SIG-M5 treated with dmso at 0.1 percent for 504 hours (cell line): ENCODE data around the gene PRKCB.

Source experiments
- DNase-seq: peaks from one replicate; lab custom pipeline; 2025; ENCODE audit not compliant: unreplicated experiment; lab: John Stamatoyannopoulos, UW

Gene PRKCB

DNA sequence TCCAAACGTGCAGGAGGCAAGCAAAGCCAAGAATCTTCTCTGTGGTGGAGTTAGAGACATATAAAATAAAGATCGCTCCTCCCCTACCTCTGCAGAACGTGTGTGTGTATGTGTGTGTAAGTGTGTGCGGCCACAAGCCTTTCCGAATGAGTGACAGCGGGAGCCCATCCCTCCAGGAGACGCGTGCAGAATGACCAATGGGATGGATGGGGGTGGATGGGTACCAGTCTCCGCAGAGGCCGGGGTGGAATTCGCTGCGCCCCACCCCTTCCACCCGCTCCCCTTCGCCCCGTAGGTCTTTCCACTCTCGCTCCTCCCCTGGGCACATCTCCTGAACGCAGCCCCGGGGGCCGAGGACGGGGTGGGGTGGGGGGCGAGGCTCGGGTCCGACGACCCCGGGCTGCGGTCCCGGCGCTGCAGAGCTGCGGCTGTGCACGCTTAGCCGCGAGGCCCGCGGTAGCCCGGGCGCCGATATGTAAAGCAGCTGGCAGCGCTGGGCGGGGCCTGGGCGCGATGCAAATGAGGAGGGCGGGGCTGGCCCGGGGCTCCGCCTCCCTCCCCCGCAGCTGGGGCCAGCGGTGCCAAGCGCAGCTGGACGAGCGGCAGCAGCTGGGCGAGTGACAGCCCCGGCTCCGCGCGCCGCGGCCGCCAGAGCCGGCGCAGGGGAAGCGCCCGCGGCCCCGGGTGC is at the start of gene PRKCB:
Gene PRKCB, plus strand, starts transcription at position 594 of the 688 bp plus-strand sequence.
- DNase-seq = peak; percentile 73

DNA sequence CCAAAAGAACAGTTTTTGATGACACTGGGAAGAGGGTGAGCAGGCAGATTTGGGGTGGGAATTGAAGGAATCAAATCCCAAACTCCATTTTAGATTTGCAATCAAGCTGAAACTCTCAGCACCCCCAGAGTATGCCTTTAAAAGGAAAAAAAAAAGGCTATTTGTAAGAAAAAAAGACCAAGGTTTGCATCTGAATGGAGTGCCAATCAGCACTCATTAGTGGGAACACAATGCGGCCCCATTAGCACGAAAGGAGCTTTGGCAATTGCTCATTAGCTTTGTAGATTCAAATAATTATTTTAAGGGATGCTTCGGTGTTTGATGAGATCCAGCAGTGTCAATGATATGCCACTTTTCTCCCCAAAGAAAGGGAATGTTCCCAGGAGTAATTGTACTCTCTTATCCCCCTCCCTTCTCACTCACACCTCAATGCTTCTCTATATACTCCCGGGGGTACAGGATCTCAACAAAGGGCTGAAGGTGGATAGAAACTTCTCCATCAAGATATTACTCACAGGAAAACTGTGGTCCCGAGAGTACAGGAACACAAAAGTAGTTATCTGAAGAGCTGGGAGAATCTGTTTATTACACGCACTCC is 48.7 kb upstream of the PRKCB start:
- no peak for DNase-seq

DNA sequence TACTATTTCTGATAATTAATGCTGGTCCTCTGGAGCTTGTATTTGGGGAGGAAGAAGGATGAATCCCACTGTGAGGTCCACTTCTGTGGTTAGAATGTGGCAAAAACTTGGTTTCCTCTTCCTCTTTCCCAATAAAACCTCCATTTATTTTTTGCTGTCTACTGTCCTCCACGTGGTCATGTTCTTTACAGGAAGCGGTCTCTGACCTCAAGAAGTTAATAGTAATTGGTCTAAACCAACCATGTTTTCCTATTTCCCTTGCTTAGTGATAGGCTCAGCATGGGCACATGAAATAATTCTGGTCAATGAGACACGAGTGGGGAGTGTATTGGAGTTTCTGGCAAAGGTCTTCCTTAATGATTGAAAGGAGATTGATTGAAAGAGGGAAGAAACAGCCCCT is 47.1 kb upstream of the PRKCB start:
- DNase-seq = peak; percentile 83

DNA sequence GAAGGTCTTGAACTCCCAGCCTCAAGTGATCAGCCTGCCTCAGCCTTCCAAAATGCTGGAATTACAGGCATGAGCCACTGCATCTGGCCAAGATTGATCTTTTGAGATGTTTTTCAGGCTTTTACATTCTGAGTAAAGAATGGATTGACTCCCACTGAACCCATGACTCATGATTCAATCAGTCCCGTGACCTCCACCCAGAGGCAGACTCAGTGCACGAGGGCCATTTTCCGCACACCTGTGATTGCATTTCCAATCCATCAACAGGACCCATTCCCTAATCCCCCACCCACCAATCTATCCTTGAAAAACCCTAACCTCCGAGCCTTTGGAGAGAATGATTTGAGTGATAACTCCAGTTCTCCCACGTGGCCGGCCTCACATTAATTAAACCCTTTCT is 40.4 kb upstream of the PRKCB start:
- DNase-seq = no peak

DNA sequence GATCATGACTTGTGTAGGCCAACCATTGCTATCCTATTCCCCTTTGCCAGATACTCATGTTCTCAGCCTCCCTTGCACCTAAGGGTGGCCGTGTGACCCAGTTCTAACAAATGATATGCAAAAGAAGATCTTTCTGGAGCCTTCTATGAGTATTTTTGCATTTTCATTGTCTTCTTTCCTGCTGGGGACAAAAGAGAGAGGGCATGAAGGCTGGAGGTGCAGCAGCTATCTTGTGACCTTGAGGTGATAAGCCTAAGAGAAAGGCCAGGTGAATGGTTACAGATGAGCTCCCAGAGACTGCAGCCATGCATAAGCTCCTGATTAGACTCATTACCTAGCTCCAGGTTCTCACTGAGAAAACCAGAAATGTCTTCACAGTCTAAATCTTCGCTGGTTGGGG is 38.8 kb upstream of the PRKCB start:
- DNase-seq = no peak

DNA sequence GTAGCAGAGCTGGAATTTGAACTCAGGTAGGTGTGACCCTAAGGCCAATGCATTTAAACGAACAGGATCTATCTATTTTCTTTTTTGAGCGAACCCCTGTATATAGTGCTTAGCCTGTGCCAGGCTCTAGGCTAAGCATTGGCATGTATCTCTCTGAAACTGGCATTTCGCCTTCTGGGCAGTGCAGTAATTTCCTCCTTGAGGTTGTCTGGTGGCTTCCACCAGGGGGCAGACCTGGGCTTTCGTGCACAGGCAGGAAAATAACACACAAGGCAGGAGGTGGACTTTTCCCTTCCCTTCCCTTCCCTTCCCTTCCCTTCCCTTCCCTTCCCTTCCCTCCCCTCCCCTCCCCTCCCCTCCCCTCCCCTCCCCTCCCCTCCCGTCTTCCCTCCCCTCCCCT is 34.4 kb upstream of the PRKCB start:
- peak; percentile 68 for DNase-seq

DNA sequence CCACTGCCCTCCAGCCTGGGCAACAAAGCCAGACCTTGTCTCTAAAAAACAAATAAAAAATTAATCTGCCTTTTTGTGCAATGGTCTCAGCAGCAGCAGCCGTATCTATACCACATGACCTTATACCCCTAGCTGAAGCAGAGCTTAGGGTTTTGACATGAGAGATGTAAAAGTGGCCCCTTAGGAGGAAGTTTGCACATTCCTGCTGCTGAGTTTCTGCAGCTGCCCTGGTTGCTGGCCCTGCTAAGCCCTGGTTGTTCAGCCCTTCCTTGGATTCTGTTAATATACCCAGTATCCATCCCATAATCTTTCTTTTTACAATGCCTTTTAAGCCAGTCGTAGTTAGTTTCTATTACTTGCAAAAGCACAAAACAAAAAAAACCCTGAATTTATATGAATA is 33.0 kb upstream of the PRKCB start:
- DNase-seq = peak; percentile 37

DNA sequence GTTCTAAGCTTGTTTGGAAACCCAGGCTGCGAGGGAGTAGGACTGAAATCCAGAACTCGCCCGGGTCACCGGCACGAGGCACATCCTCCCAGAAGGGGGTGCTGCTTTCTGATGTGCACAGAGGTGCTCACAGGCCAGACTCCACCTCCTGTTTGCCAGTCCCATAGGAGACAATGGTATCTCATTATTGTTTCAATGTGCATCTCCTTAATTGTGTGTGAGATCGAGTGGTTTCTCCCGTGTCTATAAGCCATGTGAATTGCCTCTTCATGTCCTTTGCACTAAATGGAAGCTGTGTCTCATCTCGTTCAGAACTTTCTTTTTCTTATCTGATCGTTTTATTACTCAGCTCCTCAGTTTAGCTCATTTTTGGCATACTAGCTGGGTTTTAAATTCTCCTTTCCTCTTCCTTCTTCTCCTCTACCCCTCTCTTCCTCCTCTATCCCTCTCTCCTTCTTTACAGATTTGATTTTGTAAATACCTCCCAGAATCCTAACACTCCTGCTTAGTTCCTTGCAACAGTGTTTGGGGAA is 32.1 kb upstream of the PRKCB start:
- DNase-seq = peak; percentile 50

DNA sequence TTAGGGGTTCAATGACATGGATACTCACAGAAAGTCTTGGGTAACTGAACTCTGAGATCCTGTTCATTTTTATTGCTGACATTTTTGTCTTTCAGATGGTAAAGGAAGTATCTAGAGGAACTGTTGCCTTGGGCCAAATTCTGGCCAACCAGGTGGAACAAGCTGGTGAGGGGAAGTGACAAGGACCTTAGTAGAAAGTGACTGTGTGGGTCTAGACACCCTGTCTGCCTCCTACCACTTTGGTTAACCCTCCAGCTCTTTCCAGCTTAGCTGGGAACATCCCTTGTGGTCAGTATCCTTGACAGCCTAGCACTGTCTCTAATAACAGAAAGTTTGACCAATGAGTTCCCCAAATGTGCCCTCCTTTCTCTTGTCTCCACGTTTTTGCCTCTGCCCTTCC is 28.8 kb upstream of the PRKCB start:
- DNase-seq = no peak

DNA sequence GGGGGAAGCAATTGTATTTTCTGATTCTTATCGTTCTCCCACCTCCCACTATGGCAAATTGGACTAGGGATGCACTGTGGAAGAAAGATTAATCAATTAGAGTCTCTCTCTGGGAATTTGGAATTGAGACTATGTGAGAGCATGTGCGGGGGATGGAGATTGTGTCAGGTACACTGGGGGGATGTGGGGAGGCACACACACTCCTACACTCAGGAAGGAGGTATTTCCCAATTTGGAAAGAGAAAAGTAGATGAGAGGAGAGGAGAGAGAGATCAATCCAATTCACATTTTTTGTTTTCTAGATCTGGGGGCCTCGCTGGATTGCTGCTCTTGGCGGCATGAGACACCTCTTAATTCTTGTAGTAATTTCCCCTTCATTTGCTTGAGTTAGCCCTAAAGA is 14.3 kb upstream of the PRKCB start:
- DNase-seq = no peak

DNA sequence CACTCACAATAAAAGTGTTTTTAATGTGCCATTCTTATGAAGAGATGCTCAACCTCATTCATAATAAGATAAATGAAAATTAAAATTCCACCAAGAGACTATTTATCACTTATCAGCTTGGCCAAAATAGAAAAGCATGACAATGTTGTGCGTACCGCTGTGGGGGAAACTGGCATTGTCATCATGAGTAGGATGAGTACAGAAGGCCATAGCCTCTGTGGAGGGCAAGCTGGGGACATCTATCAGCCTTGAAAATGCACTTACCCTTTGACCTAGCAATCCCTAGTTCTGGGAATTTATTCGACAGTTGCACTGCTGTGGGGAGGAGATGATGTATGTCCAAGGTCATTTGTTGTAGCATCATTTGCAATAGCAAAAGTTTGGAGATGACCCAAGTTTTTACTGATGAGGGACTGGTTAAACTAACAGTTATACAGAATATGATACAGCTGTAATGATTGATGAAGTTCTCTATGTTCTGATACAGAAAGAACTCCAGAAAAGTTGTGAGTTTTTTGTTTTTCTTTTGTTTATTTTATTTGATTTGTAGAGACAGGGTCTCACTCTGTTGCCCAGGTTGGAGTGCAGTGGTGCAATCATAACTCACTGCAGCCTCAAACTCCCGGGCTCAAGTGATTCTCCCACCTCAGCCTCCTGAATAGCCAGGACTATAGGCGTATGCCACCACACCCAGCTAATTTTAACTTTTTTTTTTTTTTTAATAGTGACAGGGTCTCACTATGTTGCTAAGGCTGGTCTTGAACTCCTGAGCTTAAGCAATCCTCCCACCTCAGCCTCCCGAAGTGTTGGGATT is 13.7 kb upstream of the PRKCB start:
- no peak for DNase-seq

DNA sequence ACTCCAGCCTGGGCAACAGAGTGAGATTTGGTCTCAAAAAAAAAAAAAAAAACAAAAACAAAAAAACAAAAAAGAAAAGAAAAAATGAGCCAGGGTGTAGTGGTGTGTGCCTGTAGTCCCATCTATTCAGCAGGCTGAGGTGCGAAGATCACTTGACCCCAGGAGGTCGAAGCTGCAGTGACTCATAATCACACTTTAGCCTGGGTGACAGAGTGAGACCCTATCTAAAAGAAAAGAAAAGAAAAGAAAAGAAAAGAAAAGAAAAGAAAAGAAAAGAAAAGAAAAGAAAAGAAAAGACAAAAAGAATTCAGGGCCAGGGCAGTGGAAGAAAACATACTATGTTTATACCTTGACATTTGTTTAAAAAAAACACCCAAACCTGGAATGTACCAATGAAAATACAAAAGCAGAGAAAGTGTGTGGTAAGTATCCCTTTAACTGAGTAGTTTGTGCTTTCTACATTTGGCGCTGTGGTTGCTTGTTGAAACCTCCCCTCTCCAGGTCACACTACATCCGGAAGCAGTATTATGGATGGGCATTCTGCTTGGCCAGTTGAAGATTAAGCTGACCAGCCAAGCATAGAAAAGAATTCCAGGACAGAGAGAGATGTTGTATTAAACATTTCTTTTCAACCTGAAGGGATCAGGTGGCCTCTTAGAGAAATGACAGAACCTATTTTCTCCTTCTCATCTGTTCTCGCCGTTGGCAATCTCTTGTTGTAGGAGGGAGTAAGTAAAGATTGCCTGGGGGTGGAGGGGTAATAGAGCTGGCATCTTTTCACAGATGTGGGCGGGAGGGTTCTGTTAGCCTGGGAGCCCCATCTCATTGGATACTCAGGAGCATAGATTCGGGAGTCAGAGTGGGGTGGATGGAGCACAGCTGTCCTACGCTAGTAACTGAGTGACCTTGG is 12.1 kb upstream of the PRKCB start:
- no peak for DNase-seq

DNA sequence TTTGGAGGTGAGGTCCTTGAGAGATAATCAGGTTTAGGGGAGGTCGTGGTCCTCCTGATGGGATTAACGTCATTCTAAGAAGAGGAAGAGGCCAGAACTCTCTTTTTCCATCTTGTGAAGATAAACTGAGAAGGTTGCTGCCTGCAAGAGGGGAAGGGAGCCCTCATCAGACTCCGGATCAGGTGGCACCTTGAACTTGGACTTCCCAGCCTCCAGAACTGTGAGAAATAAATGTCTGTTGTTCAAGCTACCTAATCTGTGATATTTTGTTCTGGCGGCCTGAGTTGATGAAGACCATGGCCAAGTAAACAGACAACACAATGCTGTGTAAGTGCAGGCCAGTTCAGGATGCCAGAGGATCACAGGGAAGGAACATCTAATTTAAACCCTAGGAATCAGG is 10.9 kb upstream of the PRKCB start:
- DNase-seq = no peak

DNA sequence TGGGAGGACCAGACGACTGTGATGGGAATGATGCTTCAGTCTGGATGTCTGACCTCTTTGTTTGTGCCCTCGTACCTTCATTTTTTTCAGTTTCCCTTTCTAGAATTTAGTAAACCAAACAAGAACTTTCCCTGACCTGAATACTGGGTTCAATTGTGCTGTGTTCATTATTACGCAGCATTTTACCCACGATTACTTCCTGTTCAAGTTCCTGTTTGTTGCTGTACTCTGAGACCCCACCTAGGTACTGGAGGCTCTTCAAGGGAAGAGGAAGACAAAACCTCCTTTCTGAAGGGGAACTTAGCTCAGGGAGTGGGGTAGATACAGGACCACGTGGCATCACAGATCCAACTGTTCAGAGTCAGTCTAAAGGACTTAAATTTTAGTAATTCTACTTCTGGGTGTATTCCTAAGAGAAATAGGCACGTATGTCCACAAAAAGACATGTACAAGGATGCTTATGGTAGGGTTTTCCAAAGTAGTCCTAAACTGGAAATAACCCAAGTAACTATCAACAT is 9.2 kb upstream of the PRKCB start:
- DNase-seq = peak; percentile 95

DNA sequence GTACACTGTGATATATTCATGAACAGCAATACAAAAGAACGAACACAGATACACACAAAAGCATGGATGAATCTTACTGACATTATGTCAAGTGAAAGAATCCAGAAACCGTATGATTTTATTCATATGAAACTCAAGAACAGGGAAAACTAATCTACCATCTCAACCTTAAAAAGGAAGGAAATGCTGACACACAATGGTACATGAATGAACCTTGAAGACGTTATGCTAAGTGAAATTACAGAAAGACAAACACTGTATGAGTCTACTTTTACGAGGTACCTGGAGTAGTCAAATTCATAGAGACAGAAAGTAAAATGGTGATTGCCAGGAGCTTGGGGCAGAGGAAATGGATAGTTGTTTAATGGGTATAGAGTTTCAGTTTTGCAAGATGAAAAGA is 8.7 kb upstream of the PRKCB start:
- DNase-seq = no peak

DNA sequence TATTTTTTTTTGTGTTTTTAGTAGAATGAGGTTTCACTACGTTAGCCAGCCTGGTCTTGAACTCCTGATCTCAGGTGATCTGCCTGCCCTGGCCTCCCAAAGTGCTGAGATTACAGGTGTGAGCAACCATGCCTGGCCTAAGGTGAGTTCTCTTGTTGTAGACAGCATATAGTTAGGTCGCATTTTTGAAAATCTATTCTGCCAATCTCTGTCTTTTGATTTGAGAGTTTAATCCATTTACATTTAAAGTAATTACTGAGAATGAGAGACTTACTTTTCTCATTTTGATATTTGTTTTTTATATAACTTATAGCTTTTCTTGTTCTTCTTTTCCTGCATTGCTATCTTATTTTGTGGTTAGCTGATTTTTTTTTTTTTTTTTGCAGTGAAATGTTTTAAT is 6.3 kb upstream of the PRKCB start:
- DNase-seq = no peak

DNA sequence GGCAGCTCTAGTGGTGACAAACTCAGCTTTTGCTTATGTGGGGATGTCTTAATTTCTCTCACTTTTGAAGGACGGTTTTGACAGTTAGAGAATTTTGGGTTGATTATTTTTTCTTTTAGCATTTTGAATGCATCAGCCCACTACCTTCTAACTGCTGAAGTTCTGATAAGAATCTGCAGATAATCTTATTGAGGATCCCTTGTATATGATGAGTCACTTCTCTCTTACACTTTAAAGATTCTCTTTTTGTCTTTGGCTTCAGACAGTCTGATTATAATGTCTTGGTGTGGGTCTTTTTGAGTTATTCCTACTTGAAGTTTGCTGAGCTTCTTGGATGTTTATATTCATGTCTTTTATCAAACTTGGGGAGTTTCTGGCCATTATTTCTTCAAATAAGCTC is 5.5 kb upstream of the PRKCB start:
- no peak for DNase-seq

DNA sequence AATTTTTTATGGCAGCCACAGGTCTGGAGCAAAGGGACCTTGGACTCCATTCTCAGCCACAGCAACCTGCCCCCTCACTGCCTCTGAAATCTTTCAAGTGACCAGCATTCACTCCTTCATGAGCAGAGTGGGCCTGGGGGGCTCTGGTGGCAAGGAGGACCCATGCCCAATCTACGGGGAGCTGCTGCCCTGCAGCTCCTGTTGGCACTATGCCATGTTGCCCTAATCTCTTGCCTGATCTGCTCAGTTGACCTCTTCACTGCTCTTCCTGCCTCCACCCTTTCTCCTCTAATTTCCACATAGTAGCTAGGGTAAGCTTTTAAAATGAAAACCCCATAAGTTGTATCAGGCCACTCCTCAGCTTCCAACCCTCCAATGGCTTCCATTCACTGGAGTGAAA is 2.9 kb upstream of the PRKCB start:
- DNase-seq = no peak

DNA sequence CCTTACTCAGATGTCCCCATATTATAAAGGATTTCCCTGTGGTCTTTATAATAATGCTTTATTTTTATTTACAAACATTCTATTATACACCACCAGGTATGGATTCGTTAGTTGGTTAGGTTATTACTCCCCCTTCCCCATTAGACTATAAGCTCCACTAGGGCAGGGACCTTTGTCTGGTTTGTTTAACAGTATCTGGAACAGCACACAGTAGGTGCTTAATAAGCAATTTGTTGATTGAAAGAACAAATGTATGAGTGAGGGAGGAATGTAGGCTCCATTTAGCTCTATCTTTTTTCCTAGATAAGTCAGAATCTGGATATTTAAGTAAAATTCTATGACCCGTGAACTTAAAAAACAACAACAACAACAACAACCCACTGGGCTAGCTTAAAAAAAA is 2.3 kb upstream of the PRKCB start:
- no peak for DNase-seq

DNA sequence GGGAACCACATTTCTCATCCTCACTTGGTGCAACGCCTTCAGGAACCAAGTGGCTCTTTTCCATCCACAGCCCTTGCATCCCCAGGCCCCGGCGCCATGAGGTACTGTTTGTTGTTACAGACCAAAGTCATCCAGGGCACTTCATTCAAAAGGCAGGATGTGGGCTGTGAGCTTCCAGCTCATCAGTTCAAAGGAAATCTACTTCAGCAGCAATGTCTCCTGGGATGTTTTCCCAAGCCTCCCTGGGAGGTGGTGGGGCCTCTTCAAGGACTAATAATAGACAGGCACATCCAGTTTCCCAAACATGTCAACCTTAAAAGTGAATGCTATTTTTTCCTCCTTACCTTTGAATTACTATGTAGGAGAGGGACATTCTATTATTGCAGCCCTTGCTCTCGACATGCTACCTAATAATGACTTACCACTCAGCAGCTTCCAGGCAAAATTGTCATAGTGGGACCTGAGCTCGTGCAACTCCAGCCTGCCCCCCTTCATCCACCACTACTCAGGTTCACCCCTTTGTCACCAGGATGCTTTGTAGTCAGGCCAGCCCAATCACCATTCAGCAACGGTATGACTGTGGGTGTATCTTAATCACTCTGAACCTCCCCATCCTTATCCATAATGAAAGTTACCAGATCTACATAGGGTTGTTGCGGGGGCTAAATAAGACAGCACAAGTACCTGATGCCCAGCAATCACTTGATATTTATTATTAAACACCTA is 1.7 kb upstream of the PRKCB start:
- DNase-seq = no peak
